ENCODE measurements around the gene GYS1.
"Not testable (repeated sequence)": the region's sequence is repeated elsewhere in the genome, so short reads cannot be mapped to it uniquely, and the experiment has no call there.

GYS1 gene

DNA sequence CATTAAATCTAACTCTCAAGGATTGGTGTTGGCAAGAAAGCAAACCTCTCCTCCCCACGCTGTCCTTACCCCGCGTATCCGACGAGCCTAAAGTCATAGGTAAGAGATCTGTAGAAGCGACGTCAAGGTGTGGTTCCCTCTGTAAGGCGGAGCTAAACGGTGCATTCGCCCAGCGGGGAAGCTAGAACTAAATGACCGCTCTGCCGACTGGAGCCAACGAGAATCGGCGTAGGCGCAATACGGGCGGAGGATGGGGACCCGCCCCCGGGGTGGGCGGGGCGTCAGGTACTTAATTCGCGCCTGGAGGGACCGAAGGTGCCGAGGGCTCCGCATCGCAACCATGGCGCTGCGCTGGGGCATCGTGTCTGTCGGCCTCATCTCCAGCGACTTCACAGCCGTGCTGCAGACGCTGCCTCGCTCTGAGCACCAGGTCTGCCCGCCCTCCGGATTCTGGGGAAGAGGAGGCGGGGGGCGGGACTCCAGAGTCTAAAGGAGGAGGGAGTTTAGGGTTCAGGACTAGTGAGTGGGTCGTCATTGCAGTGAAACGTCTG, 59.7 kb downstream of the GYS1 start, which contains the start of gene DHDH:
Gene DHDH (plus strand): TSS at position 318 of the 551 bp plus-strand sequence. CDS start 23 bp downstream, at position 341.
- peak; percentile 93 for DNase-seq

DNA sequence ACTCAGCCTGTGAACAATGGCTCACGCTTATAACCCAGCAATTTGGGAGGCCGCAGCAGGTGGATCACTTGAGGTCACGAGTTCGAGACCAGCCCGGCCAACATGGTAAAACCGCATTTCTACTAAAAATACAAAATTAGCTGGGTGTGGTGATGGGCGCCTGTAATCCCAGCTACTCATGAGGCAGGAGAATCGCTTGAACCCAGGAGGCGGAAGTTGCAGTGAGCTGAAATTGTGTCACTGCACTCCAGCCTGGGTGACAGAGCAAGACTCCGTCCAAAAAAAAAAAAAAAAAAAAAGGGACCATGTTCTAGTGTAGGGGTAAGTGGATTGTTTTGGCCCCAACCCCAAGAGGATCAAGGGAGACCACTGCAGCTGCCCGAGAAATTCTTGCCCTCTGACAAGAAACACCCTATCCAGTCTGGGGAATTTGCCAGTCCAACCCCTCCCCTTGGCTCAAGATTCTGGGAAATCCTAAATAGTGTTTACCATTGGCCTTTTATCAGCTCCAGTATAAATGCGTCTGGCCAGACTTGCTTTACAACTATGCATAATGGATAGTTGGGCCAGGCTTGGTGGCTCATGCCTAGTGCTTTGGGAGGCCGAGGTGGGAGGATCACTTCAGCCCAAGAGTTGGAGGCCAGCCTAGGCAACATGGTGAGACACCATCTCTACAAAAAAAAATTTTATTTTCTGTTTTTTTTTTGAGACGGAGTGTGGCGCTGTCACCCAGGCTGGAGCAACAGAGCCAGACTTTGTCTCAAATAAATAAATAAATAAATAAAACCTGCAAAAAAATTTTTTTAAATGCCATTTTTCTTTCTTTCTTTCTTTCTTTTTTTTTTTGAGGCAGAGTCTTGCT, 64.7 kb downstream of the GYS1 start:
- no peak for DNase-seq

DNA sequence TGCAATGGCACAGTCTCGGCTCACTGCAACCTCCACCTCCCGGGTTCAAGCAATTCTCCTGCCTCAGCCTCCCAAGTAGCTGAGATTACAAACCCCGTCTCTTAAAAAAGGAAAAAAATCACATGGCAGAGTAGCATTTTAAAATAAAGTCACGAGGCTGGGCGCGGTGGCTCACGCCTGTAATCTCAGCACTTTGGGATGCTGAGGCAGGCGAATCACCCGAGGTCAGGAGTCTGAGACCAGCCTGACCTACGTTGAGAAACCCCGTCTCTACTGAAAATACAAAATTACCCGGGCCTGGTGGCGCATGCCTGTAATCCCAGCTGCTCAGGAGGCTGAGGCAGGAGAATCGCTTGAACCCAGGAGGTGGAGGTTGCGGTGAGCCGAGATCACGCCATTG, 65.4 kb downstream of the GYS1 start:
- not testable (repeated sequence) for DNase-seq

DNA sequence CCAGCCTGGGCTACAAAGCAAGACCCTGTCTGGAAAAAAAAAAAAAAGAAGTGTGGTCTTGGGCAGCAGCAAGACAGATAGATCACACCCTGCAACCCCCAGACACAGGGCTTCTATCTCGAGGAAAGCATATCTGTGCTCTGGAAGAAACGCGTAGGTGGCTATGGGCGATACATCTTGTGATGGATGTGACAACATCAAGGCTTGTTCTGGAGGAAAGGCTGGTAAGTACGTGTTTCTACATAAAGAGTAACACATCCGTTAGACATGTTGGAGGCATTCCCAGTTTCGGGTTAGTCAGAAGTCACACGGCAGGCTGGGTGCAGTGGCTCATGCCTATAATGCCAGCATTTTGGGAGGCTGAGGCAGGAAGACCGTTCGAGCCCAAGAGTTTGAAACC, 66.2 kb downstream of the GYS1 start:
- DNase-seq, result no peak

DNA sequence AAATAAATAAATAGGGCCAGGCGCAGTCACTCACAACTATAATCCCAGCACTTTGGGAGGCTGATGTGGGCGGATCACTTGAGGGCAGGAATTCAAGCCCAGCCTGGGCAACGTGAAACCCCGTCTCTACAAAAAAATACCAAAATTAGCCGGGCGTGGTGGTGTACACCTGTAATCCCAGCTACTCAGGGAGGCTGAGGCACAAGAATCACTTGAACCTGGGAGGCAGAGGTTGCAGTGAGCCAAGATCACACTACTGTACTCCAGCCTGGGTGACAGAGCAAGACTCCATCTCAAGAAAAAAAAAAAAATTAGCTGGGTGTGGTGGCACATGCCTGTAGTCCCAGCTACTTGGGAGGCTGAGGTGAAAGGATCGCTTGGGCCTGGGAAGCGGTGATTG, 67.2 kb downstream of the GYS1 start:
- not testable (repeated sequence) for DNase-seq

DNA sequence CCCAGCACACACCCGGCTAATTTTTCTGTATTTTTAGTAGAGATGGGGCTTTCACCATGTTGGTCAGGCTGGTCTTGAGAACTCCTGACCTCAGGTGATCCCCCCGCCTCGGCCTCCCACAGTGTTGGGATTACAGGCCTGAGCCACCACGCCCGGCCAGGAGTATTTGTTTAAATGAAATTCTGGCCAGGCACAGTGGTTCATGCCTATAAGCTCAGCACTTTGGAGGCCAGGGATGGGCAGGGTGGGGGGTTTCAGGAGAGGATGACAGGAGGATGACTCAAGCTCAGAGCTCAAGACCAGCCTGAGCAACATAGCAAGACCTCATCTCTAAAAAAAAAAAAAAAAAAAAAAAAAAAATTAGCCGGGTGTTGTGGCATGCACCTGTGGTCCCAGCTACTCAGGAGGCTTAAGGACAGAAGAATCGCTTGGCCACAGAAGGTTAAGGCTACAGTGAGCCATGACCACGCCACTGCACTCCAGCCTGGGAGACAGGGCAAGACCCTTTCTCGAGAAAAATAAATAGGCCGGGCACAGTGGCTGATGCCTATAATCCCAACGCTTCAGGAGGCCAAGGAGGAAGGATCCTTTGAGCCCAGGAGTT, 67.8 kb downstream of the GYS1 start:
- no peak for DNase-seq

DNA sequence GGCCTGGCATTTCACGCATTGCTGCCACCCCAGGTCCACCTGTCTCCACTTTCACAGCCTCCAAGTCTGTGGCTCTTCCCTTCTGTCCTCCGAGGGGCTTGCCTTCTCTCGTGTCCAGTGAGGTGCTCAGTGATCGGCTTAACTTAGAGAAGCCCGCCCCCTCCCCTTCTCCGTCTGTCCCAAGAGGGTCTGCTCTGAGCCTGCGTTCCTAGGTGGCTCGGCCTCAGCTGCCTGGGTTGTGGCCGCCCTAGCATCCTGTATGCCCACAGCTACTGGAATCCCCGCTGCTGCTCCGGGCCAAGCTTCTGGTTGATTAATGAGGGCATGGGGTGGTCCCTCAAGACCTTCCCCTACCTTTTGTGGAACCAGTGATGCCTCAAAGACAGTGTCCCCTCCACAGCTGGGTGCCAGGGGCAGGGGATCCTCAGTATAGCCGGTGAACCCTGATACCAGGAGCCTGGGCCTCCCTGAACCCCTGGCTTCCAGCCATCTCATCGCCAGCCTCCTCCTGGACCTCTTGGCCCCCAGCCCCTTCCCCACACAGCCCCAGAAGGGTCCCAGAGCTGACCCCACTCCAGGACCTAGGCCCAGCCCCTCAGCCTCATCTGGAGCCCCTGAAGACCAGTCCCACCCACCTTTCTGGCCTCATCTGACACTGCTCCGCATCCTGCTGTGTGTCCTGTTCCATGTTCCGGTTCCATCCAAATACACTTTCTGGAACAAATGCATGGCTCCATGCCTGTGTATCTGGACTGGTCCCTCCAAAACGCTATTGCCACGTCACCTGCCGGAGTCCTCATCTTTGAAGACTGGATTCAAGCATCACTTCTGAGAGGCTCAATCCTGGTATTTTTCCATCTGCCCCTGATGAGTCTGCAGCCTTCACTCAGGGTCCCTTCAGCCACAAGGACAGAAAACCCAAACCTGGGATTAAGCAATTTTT, 70.3 kb downstream of the GYS1 start:
- DNase-seq, result no peak

DNA sequence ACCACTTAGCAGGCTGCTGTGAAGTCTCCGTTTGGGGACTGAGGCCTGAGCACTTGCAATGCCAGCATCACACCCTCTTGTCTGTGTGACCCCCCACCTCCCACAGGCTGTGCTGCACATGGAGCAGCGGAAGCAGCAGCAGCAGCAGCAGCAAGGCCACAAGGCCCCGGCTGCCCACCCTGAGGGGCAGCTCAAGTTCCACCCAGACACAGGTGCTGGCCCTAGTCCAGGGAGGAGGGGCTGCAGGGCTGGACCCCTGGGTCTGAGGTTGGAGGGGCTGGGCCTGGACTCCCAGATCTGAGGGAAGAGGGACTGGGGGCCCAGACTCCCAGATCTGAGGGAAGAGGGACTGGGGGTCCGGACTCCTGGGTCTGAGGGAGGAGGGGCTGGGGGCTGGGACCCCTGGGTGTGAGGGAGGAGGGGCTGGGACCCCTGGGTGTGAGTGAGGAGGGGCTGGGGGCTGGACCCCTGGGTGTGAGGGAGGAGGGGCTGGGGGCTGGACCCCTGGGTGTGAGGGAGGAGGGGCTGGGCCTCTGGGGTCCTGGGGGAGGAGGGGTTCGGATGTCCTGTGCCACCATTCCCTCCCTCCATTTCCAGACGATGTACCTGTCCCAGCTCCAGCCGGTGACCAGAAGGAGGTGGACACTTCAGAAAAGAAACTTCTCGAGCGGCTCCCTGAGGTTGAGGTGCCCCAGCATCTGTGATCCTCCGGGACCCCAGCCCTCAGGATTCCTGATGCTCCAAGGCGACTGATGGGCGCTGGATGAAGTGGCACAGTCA, 71.2 kb downstream of the GYS1 start:
- no peak for DNase-seq

DNA sequence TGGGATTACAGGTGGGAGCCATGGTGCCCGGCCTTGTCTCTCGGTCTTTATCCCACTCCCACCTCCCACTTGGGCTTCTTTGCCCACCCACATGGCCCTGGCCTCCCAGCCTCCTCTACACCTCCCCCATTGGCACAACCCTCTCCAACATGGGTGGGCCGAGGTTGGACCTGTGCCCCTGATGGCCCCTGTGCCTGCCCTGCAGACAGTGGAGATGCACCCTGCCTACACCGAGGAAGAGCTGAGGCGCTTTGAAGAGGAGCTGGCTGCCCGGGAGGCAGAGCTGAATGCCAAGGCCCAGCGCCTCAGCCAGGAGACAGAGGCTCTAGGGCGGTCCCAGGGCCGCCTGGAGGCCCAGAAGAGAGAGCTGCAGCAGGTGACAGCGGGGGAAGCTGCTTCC, 72.2 kb downstream of the GYS1 start:
- no peak for DNase-seq

DNA sequence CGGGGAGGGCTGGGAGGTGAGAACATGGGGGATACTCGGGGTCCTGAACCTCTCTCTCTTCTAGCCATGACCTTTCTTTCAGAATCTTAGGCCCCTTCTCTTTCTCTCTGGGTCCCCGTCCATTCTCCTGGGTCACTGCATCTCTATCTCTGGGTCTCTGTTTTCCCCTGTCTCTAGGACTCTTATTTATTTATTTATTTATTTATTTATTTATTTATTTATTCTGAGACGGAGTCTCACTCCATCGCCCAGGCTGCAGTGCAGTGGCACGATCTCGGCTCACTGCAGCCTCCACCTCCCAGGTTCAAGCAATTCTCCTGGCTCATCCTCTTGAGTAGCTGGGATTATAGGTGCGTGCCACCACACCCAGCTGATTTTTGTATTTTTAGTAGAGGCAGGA, 73.8 kb downstream of the GYS1 start:
- not testable (repeated sequence) for DNase-seq

DNA sequence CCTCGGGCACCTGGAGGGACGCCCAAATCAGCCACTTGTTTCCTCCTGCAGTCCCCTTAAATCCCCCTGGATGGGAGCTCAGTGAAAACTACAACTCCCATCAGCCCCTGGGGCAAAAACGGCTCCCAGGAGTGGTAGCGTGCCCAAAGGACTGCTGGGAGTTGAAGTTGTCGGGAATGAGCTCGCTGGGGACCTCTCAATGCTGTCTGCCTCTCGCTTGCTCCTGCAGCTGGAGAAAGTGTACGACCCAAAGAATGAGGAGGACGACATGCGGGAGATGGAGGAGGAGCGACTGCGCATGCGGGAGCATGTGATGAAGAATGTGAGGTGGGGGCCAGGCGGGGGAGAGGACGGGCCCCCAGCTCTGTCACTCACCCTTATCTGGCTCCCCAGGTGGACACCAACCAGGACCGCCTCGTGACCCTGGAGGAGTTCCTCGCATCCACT, 74.3 kb downstream of the GYS1 start:
- DNase-seq, result peak; percentile 35
